Ovary (tissue), 3 donors: ENCODE measurements around the gene TMEM123.

Experiments used
- CTCF ChIP-seq, 3 donors: fragments of 450-650 bp in 2 of 3; fragments of 200-600 bp in 1 of 3; IDR thresholded peaks; one replicate each; pipeline versions ENCODE4 v1.5.1 to v1.8.0; 2016 to 2022; ENCODE audit warnings: antibody characterized with exemption in 3 of 3, mild to moderate bottlenecking in 1 of 3
- POLR2A ChIP-seq: fragments of 450-650 bp; IDR thresholded peaks from one replicate; pipeline ENCODE4 v1.6.1; 2017; ENCODE audit warnings: antibody characterized with exemption, mild to moderate bottlenecking, moderate library complexity
- donor health status: DM: no; HTN: no; CAD: no.

- TF ChIP-seq POLR2A (no peak), CTCF (IDR thresholded peaks at IDR 0.05) (no peak)
These were observed 22.3 kb downstream of the TMEM123 start for GRCh38 chr11:102430158-102430836.
